GM21737 (cell line): ENCODE results near the gene OSBPL10.

Experiments used
- ATAC-seq: cut with Tn5 transposase; IDR thresholded peaks from one replicate; pipeline ENCODE4 v1.9.1; 2021; ENCODE audit warnings: mild to moderate bottlenecking, moderate library complexity; ENCODE audit not compliant: unreplicated experiment

OSBPL10 gene

DNA sequence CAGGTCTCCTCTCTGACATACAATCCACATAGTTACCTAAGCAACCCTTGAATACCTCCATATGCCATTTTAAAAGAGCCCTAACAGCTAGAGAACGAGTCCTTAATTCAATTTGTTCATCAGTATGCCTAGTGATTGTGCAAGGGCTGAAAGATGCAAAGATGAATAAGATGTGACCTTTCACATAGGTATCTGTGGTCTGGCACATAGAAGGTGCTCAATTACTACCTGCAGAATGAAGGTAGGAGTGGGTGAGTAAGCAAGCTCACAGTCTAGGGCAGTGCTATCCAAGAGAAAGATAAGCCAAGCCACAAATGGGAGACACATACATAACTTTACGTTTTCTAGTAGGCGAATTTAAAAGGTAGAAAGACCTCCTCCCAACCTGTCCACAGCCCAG is 157.9 kb downstream of the OSBPL10 start:
- ATAC-seq = no peak

DNA sequence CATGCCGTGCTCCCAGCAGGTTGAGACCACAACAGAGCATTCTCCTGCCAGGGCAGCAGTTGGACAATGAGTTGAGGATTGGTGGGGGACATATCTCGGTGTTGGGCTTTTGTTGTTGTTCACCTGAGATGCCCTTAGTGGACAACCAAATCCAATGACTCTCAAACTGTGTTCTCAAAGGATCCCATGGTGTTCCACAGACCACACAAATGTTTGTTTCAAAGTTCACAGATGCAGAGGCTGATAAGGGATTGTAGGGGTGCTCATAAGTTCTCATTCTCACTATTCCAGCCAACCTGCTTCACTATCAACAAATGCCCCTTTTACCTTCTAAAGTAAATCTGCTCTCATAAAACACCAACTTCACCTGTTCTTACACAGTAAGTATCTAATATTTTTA is 159.9 kb downstream of the OSBPL10 start:
- no peak for ATAC-seq

DNA sequence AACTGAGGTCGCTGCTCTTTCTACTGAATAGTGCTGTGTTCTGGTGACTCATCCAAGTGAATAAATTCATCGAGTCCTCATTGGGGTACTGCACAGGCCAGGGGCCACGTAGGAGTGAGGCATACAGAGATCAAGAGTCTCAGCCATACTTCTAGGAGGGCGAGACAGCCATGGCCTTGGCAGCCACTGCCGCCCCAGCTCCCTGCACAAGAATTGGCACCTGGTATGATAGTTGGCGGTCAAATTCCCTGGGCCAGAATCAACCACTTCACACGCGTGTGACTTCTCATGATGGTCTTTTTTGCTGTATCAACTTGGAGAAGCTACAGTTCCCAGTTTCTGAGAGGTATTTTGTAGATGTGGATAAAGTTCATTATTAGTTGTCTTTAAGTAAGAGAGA is 161.6 kb downstream of the OSBPL10 start:
- no peak for ATAC-seq

DNA sequence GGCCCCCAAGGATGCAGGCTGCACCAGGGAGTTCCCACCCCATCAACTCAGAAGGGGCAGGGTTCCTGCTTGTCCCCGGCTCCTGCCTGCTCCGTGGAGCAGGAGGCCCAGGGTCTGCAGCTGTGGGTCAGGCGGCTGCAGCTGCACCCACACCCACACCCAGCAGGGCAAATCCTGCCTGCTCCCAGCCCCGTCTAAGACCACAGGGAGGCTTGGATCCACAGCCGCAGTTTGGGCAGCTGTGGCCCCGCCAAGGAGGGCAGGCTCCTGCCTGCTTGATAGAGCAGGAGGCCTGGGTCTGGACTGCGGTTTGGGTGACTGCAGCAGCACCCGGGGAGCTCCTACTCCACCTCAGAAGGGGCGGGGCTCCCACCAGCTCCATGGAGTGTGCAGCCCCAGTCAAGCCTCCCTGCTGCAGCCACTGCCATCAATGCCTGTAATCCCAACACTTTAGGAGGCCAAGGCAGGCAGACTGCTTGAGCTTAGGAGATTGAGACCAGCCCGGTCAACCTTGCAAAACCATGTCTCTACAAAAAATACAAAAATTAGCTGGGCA is 163.6 kb downstream of the OSBPL10 start:
- ATAC-seq = no peak

DNA sequence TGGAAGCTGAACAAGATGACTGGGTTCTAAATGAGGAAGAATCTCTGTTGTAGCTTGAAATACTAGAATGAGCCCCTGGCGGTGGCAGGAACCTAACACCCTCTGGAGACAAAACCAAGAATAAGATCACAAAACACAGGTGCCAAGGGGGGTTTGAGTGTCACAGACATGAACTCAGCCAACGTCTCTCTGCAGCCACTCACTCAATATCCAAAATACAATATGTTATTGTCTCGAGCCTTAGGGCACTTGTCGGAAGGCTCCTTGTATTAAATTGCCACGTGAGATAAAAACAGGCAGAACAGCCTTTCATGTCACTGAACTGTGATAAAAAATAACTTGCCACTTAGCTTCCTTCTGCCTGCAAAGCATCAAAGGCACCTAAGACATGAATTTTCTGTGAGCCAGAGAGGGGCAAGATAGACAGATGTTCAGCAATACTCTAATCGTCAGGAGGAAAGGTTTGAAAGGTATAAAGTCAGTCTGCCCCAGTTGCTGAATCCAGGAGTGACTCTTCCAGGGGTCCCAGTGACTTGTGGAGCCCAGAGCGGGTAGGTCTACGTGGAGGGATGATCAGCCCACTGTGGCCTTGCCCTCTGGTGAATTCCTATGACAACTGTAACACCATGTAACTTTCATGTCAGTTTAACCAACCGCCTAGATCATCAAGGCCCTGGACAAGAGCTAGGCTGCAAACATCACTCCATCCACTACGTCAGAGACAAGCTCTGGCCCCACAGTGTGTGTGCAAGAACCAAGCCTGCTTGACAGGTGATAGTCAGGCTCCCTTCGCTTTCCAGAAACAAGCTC is 165.2 kb downstream of the OSBPL10 start:
- no peak for ATAC-seq

DNA sequence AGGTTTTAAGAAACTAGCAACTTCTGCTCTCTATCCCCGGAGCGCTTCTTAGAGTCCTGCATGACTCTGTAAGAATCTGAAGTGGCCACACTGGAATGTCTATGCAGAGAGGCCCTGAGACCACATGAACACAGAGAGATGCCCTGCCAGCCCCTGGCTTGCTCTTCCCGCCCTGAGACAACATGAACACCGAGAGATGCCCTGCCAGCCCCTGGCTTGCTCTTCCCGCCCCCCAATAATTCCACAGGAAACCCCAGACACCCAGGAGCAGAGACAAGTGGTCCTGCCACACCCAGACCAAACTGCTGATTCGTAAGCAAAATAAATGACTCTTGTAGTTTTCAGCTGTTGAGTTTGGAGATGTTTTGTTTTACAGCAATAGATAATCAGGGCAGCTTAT is 166.1 kb downstream of the OSBPL10 start:
- no peak for ATAC-seq

DNA sequence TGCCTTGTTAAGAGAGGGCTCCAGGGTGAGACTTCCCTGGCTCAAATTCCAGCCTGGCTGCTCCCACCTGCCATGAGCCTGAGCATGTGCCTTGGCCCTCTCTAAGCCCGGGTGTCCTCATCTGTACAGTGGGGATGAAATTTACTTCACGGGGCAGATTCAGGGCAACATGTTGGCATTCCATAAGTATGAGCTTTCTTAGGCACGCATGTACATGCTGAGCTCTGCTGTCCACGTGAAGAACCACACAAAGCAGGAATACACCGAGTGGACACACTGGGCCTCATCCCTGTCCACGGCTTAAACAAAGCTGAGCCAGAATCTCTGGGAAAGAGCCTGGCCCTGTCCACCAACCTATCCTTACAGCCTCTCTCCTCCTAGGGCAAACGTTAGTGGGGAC is 167.4 kb downstream of the OSBPL10 start:
- ATAC-seq = no peak

DNA sequence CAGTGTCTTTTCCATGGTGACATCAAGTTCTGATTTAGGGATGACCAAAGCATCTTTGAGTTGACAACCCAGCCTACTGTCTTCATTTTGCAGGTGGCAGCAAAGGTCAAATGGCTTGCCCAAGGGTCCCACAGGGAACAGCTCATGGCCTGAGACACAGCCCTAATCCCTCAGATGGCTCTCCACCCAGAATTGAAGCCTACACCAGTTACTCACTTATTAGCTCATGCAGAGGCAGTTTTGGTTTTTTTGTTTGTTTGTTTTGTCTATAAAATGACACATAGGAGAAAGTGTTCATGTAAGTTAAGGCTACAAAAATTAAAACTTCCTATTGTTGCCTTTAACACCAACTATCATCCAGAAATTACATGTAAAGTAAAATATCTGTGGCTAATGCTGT is 167.9 kb downstream of the OSBPL10 start:
- ATAC-seq = no peak

DNA sequence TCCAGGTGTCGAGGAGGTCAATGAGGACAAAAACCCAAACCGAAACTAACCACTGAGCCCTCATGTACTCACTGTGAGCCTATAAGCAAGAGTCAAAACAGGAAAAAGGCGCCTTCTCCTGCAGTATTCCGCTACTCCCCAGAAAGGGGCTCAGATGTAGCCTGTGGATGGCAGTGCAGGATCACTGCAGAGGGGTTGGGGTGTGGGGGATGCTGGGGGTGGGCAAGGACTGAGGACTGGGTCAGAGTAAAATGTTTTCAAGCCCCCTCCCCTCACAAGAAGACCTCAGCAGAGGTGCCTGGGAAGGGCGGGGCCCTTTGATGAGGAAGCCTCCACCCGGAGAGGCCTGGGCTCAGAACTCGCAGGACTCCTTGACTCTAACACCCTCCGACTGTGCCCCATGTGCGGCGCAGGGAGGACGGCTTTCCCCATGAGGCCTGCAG is 170.1 kb downstream of the OSBPL10 start:
- no peak for ATAC-seq

DNA sequence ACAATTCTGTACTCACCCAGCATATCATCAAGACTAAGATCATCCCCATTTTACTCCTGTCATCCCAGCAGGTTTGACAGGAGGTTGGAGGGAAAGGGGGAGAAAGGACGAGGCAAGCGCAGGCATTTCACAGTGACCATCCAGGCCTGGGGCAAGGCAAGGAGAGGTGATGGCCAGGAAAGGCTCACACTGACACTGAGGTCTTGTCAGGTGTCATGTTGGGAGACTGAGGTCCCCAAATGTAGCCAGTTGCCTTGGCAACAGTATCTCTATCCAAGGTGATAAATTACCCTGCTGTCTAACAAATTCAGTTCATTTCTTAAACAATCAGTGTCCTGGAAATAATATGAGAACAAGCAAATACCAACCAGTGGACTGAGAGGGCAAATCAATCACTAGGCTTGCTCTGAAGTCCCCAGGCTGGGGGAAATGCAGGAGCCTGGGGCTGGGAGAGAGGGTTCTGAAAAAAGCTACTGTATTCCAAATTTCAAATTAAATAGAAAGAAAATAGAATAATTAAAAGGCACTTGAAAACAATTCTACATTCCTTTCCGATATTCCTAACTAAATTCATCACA is 172.8 kb downstream of the OSBPL10 start:
- no peak for ATAC-seq

DNA sequence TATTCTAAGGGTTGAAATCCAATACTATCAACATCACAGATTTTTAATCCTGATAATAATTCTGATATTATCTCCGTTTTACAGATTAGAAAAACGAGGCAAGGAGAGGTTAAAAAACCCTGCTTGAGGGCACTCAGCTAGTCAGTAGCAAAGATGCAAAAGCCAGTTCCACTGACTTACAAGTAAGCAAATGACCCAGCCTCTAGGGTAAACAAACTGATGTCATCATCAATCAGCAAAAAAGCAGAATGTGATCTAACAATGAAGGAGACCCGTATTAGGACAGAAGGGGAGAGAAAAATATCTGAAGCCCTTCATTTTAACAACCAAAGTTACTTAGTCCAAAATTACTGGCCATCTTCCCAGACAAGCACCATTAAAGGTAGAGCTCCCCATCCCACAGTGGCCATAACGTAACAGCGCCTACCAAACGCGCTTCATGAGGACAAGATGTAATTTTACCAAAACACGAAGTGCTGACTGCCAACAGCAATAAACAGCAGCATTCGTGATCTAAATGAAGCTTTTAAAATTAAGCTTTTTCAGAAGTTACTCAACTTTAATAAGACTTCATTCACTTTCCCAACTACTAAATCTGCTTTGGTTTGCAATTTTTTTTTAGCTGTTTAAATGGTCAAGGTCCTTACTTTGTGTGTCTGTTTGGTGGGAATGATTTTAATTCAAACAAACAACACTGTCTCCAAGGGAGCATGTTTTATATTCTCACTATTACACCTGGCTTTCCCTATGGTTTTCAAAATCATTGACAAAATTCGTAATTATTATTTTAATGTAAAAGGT is 176.6 kb downstream of the OSBPL10 start:
- no peak for ATAC-seq

DNA sequence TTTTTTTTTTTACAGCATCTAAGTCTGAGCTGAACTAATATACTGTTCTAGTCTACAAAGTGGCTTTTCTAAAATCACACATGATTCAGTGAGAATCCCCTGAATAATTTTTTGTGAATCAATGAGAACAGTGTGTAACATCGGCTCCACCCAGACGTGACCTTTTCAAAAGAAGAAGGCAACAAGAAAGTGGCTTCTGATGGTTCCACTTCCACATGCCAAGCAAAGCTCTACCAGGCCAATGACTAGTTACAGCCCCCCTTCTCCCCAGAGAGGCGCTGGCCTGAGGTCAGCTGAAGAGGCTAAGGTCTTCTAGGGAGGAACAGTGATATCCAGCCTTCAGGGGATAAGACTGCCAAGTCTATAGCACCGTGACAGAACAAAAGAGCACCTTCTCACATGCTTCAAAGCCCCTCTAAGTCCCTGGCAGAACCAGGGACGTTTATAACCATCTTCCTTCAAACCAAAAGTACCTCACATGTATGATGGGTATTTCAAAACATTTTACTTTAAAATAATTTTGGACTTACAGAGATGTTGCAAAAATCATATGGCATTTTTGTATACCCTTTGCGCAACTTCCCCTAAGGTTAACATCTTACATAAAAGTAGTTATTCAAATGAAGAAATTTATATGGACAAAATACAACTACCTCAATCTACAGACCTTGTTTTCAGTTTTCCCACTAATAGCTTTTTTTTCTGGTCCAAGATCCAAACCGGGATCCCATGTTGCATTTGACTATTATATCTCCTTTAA is 177.9 kb downstream of the OSBPL10 start:
- no peak for ATAC-seq

DNA sequence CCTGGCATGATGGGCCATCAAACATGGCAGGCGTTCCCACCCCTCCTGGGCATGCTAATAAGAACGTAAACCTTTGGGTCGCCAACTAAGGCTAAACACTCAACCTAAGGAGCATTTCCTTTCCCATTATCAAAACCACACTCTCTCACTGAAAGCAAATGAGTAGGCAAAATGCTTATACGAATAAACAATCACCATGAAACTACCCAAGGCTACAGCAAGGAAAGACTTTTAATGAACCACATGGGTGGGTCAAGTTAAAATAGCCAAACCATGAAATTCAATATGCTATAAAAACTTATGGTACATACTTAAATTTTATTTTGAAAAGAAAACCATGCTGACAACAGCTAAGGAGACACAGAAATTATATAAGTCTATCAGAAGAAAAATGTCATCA is 180.6 kb downstream of the OSBPL10 start:
- ATAC-seq = no peak

DNA sequence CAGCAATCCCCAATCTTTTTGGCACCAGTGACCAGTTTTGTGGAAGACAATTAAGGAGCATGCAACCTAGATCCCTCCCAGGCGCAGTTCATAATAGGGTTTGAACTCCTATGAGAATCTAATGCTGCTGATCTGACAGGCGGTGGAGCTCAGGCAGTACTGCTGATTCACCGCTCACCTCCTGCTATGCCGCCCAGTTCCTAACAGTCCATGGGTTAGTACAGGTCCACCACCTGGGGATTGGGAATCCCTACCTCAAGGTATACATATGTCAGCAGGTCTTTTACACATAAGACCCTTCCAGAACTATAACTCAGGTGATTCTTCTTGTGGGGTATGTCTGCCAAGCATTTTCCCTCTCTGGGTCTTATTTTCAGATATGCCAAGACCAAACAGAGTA is 182.2 kb downstream of the OSBPL10 start:
- ATAC-seq = no peak

DNA sequence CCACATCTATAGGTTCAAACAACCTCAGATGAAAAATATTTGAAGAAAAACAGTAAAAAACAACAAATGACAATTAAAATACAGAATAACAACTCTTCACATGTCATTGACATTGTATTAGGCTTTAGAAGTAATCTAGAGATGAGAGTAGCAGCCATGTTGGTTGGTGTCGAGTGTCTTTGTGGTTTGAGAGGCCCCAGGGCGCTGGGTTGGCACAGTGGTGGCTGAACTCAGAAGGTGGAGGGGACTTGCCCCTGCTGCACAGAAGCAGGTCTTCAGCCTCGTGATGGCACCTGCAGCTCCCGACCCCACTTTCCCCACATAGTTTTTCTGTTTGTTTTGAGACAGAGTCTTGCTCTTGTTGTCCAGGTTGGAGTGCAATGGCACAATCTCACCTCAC is 187.2 kb downstream of the OSBPL10 start:
- no peak for ATAC-seq

DNA sequence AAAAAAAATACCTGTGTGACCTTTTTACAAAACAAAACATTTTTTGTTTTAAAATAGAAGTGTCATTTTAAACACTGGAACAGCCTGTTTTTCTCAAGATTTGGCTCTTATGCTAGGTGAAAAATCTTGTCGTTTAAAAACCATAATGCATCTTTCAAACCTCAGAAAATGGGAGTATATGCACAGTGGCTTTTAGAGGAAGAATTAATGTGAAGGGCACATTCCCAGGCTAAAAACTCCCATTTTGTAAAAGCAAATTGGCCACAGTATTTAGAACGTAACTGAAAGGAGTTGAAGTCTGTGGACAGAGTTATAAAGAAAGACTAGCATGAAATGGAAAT is 190.0 kb downstream of the OSBPL10 start:
- no peak for ATAC-seq

DNA sequence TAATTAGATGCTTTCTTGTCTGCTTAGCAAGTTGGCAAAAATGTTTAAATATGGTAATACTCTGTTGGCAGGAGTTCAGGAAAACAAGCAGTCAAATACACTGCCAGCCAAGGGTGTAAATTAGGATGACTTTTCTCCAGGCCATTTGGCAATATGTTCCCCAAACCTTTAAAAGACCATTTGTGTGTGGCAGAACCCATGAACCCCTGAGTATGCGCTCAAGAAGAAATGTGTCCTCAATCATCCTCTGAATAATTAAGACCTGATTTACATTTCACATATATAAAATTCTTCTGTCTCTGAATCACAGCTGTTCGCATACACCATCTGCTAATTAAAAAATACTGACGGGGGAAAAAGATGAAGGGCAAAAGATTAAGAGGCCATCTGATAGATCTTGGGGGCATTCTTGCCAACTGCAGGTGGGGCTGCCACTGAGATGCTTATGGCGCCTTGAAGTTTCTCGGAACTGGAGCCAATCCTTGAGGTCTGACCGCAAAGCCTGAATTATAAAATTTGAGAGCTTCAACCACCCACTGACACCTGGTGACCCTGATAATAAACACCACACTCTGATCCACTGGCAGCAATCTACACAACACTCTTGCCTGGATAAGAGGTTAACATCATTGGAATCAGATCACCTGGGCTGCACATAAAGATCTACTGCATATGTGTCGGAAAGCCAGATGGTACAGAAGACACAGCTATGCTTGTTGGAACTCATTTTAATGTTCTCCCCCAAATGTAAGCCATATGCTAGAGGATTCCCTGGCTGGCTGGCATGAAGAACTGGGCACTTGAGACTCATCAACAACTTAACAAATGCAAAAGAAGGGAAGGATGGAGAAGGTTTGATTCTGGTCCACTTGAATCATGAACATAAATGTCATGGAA is 190.6 kb downstream of the OSBPL10 start:
- ATAC-seq = no peak

DNA sequence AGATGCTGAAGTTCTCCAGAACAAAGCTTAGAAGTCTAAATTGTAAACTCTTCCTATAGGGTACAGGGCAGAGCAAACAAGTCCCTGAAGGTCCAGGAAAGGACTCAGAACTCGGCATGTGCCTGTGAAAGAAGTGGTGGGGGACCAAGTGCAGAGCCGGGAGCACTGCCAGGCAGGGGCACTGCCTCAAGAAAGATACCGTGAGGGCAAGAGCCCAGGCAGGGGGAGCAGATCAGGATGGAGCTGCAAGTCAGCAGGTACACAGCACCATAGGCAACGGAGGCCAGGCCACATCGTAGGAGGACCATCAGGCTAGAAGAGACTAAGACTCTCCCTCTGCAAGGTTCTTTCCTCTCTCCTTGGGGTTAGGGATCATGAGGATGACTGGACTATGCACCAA is 191.6 kb downstream of the OSBPL10 start:
- ATAC-seq = no peak

DNA sequence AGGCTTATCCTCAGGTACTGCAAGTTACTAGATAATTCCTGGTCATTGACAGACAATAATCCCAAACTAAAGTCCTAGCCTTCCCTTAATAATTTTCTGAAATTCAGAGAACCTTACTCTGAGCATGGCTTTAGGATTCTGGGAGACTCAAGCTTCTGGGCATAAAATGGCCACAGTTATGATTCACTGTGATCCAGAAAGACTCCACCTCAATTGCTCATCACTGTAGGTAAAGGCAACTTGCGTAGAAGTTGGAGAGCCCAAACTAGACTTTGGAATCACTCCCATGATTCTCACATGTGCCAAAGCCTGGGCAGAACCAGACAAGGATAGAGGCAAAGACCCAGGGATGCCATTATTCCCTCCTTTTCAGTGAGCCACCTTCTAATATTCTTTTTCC is 195.3 kb downstream of the OSBPL10 start:
- no peak for ATAC-seq

DNA sequence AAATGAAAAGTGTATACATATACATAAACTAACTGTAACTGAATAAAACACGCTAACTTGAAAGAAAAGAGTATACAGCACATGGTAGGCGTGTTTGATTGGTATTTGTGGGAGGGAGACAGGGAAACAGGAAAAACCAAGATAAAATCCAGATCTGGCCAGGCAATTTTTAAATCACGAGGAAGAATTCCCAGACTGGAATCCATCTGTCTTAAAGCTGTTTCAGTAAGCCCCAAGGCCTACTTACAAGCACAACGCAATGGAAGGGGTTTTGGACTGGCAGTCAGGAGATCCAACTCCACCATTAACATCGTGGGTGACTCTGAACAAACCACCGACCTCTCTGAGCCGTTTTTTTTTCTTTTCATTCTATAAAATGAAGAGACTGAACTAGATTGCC is 195.8 kb downstream of the OSBPL10 start:
- ATAC-seq = no peak
